H9 (cell line): Measurements from ENCODE around the gene MYH15. TPM values are rescaled to one million over a fixed set of nuclear protein-coding genes. Genes with fewer than 3 reads are reported as not detected.

Experiments used
- DNase-seq: peaks from one replicate; pipeline ENCODE4 v3.0.0-alpha.2; 2017
- H2AFZ ChIP-seq: one replicate; pipeline ENCODE4 v1.6.1; 2013; ENCODE audit warnings: mild to moderate bottlenecking, low read length, control low read depth, moderate library complexity
- H2AK5ac ChIP-seq: 2 replicates; pipeline ENCODE4 v1.6.1; 2013; ENCODE audit warnings: low read length, control low read depth, mixed read lengths; ENCODE audit not compliant: insufficient read length
- H2BK120ac ChIP-seq: one replicate; pipeline ENCODE4 v1.6.1; 2013; ENCODE audit warnings: low read depth, mild to moderate bottlenecking, low read length, control low read depth, inconsistent platforms; ENCODE audit not compliant: poor library complexity, severe bottlenecking
- H2BK12ac ChIP-seq: 2 replicates; pipeline ENCODE4 v1.6.1; 2013; ENCODE audit warnings: low read length, control low read depth, mixed read lengths, low read depth; ENCODE audit not compliant: insufficient read length
- H2BK15ac ChIP-seq: 2 replicates; pipeline ENCODE4 v1.6.1; 2013; ENCODE audit warnings: low read depth, low read length, control low read depth
- H2BK20ac ChIP-seq: one replicate; pipeline ENCODE4 v1.6.1; 2013; ENCODE audit warnings: low read depth, mild to moderate bottlenecking, low read length, control low read depth, inconsistent platforms; ENCODE audit not compliant: poor library complexity, severe bottlenecking
- H2BK5ac ChIP-seq: 2 replicates; pipeline ENCODE4 v1.6.1; 2013; ENCODE audit warnings: low read length, control low read depth, mixed read lengths; ENCODE audit not compliant: insufficient read length
- H3K14ac ChIP-seq: 2 replicates; pipeline ENCODE4 v1.6.1; 2013; ENCODE audit warnings: low read length, control low read depth; ENCODE audit not compliant: insufficient read depth
- H3K18ac ChIP-seq: 2 replicates; pipeline ENCODE4 v1.6.1; 2013; ENCODE audit warnings: low read depth, mild to moderate bottlenecking, mixed read lengths, low read length, control low read depth; ENCODE audit not compliant: insufficient read length
- H3K23ac ChIP-seq: 2 replicates; pipeline ENCODE4 v1.6.1; 2013; ENCODE audit warnings: low read length, control low read depth, mixed read lengths, low read depth; ENCODE audit not compliant: insufficient read length
- H3K23me2 ChIP-seq: 2 replicates; pipeline ENCODE4 v1.6.1; 2013; ENCODE audit warnings: low read depth, mild to moderate bottlenecking, mixed read lengths, low read length, control low read depth; ENCODE audit not compliant: insufficient read length, poor library complexity, severe bottlenecking
- H3K27ac ChIP-seq: 2 replicates; pipeline ENCODE4 v1.5.1; 2013; ENCODE audit warnings: low read length, control low read depth, mixed read lengths, low read depth; ENCODE audit not compliant: insufficient read length
- H3K27me3 ChIP-seq: 2 replicates; pipeline ENCODE4 v1.6.1; 2013; ENCODE audit warnings: low read length, control low read depth, inconsistent platforms; ENCODE audit not compliant: insufficient read depth
- H3K4ac ChIP-seq: 2 replicates; pipeline ENCODE4 v1.6.1; 2013; ENCODE audit warnings: low read depth, mild to moderate bottlenecking, control low read depth, inconsistent platforms, low read length, moderate library complexity
- H3K4me1 ChIP-seq: 2 replicates; pipeline ENCODE4 v1.6.1; 2013; ENCODE audit warnings: low read length, control low read depth, inconsistent platforms; ENCODE audit not compliant: insufficient read depth
- H3K4me2 ChIP-seq: 2 replicates; pipeline ENCODE4 v1.6.1; 2013; ENCODE audit warnings: low read length, control low read depth, mixed read lengths; ENCODE audit not compliant: insufficient read length, insufficient read depth
- H3K56ac ChIP-seq: 2 replicates; pipeline ENCODE4 v1.6.1; 2013; ENCODE audit warnings: low read depth, mild to moderate bottlenecking, mixed read lengths, low read length, control low read depth; ENCODE audit not compliant: insufficient read length
- H3K79me1 ChIP-seq: 2 replicates; pipeline ENCODE4 v1.6.1; 2013; ENCODE audit warnings: low read depth, mild to moderate bottlenecking, moderate library complexity, low read length, control low read depth, inconsistent platforms; ENCODE audit not compliant: insufficient read depth, poor library complexity, severe bottlenecking
- H3K79me2 ChIP-seq: 2 replicates; pipeline ENCODE4 v1.6.1; 2013; ENCODE audit warnings: low read length, control low read depth, inconsistent platforms; ENCODE audit not compliant: insufficient read depth
- H3K9ac ChIP-seq: 2 replicates; pipeline ENCODE4 v1.6.1; 2013; ENCODE audit warnings: low read length, control low read depth, mixed read lengths; ENCODE audit not compliant: insufficient read length; ENCODE audit errors: extremely low read depth
- H3K9me3 ChIP-seq: one replicate; pipeline ENCODE4 v1.6.1; 2013; ENCODE audit warnings: low read depth, low read length, inconsistent platforms; ENCODE audit not compliant: control insufficient read depth
- H3T11ph ChIP-seq: one replicate; pipeline ENCODE4 v1.6.1; 2013; ENCODE audit warnings: mild to moderate bottlenecking, low read length, control low read depth, inconsistent platforms
- H4K20me1 ChIP-seq: one replicate; pipeline ENCODE4 v1.6.1; 2013; ENCODE audit not compliant: control insufficient read depth, insufficient read length, insufficient read depth
- H4K5ac ChIP-seq: 2 replicates; pipeline ENCODE4 v1.6.1; 2013; ENCODE audit warnings: low read depth, mild to moderate bottlenecking, mixed read lengths, low read length, control low read depth; ENCODE audit not compliant: insufficient read length
- H4K8ac ChIP-seq: replicated peaks from 2 replicates; pipeline ENCODE4 v1.6.1; 2013; ENCODE audit warnings: low read length, control low read depth, mixed read lengths, low read depth; ENCODE audit not compliant: insufficient read length
- H4K91ac ChIP-seq: 2 replicates; pipeline ENCODE4 v1.6.1; 2013; ENCODE audit warnings: low read depth, mild to moderate bottlenecking, moderate library complexity, mixed read lengths, low read length, control low read depth; ENCODE audit not compliant: insufficient read length
- H3K27ac Mint-ChIP-seq, 3 experiments: 2 replicates in 2 of 3; 3 replicates in 1 of 3; pipeline ENCODE4 v1.8.0; 2020 to 2021; ENCODE audit warnings: mixed read lengths in 3 of 3, mild to moderate bottlenecking in 1 of 3, moderate library complexity in 1 of 3
- H3K27me3 Mint-ChIP-seq: 2 replicates; pipeline ENCODE4 v1.8.0; 2021; ENCODE audit warnings: low read depth, mild to moderate bottlenecking, moderate library complexity, mixed read lengths
- H3K36me3 Mint-ChIP-seq, 3 experiments: 2 replicates in 2 of 3; 3 replicates in 1 of 3; pipeline ENCODE4 v1.8.0; 2020 to 2021; ENCODE audit warnings: low read depth in 3 of 3, mixed read lengths in 3 of 3; ENCODE audit not compliant: insufficient read depth in 1 of 3
- H3K4me1 Mint-ChIP-seq, 2 experiments: 2 replicates each; pipeline ENCODE4 v1.8.0; 2020; ENCODE audit warnings: mixed read lengths in 2 of 2
- H3K4me3 Mint-ChIP-seq, 2 experiments: 2 replicates in 1 of 2; 3 replicates in 1 of 2; pipeline ENCODE4 v1.8.0; 2020 to 2021; ENCODE audit warnings: mild to moderate bottlenecking in 2 of 2, mixed read lengths in 2 of 2, moderate library complexity in 1 of 2
- H3K9me3 Mint-ChIP-seq, 2 experiments: 2 replicates in 1 of 2; 3 replicates in 1 of 2; pipeline ENCODE4 v1.8.0; 2020; ENCODE audit warnings: mild to moderate bottlenecking in 2 of 2, mixed read lengths in 2 of 2, moderate library complexity in 1 of 2
- CTCF ChIP-seq: fragments of 200-600 bp; sonication (generic); conservative IDR thresholded peaks from 3 replicates; pipeline ENCODE4 v1.8.0; 2021; ENCODE audit warnings: antibody characterized with exemption, mild to moderate bottlenecking
- WGBS: extraction: QIAGEN DNeasy Blood & Tissue Kit; methylation state at CpG from one replicate; pipeline ENCODE4 v1.1.7; 2013; ENCODE audit warnings: missing lambda C conversion rate, low lambda C conversion rate, mixed read lengths; ENCODE audit not compliant: insufficient read length; ENCODE audit errors: extremely low coverage; 5-methylcytosine and 5-hydroxymethylcytosine counted together
- total RNA-seq: library from RNA; stranded (reverse); gene quantifications from 2 replicates; pipeline ENCODE4 v1.2.1, GENCODE V29; 2021

The MYH15 gene
- total RNA-seq, 1 experiment from 2014 or later: 0.13 TPM

GRCh38 chr3:108354562-108354961 lies 155.8 kb downstream of the MYH15 start:
- WGBS: no CpG with 5 or more reads among the region's 1 CpG

More at GRCh38 chr3:108354562-108354961, 155.8 kb downstream of the MYH15 start:
- Mint-ChIP-seq H3K27me3 (no peaks in the 10 kb centered on the region), H3K9me3 (no peaks in the 10 kb centered on the region), H3K36me3 (no peaks in the 10 kb centered on the region; a peak in 1 of 7 replicates), H3K4me3 (no peak overlapping the region), H3K27ac (no peak overlapping the region), H3K4me1 (no peaks in the 10 kb centered on the region)
- Histone ChIP-seq H3K56ac (no peak overlapping the region), H4K8ac (no peak overlapping the region), H3K4me1 (no peaks in the 10 kb centered on the region), H3K9me3 (no peaks in the 10 kb centered on the region), H2BK120ac (no peak overlapping the region), H3K79me1 (no peaks in the 10 kb centered on the region), H3K4ac (no peak overlapping the region), H2BK12ac (no peak overlapping the region), H2AK5ac (no peak overlapping the region), H2BK5ac (no peak overlapping the region), H2BK15ac (no peak overlapping the region), H3K9ac (no peak overlapping the region), H3T11ph (no peak overlapping the region), H4K20me1 (no peaks in the 10 kb centered on the region), H2AFZ (no peak overlapping the region), H3K27me3 (no peaks in the 10 kb centered on the region), H3K27ac (no peak overlapping the region), H3K79me2 (no peaks in the 10 kb centered on the region), H3K23ac (no peak overlapping the region), H3K23me2 (no peaks in the 10 kb centered on the region), H3K14ac (no peak overlapping the region), H3K4me2 (no peak overlapping the region), H4K91ac (no peak overlapping the region), H3K18ac (no peak overlapping the region), H4K5ac (no peak overlapping the region), H2BK20ac (no peak overlapping the region)
- no peak for TF ChIP-seq CTCF
- no peak for DNase-seq
